Measurements from ENCODE around the gene CFAP53. TPM values are rescaled to one million over a fixed set of nuclear protein-coding genes. Genes with fewer than 3 reads are reported as not detected.

Gene CFAP53
- total RNA-seq, 2 experiments from 2014 or later = 0.86 TPM; not detected in 1

DNA sequence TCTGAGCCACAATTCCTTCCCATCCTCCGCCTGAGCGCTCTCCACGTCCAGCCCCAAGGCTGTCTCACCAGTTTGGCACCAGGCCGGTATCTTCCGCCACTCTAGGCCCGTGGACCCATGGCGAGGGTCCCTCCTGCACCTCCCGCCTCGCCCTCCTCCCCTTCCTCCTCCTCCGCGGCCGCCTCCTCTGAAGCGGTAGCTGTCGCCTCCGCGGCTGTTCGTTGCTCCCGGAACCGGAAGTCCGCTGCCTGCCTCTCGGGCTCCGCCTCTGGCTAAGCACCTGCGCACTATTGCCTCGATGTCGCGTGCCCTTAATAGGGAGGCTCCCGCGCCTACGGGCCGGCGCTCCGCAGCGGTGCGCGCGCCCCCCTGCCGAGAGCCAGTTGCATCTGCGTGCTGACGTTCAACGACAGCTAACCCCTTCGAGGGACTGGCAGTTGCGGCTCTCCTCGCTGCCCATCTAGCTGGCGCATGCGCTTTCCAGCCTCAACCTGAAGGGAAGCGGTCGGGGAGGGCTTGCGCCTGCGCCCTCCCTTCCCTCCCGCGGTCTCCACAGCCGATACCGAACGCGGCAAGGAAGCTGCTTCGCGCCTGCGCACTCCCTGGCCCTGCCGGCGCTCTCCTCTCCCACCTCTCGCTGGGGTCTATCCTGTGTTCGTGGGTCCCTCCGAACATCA is 15.1 kb upstream of the CFAP53 start, which contains the start of gene MBD1:
Gene MBD1 (minus strand): TSS at position 229 of the 677 bp plus-strand sequence. CDS start 1,531 bp downstream, outside the sequence.
- Histone ChIP-seq H3K79me2 (ENCODE audit: insufficient read depth, low read depth, low read length) (peaks cover 35% of the 10 kb centered on the region; the same call in 1 of the 2 replicates), H4K20me1 (ENCODE audit: insufficient read depth, low read length) (no peaks in the 10 kb centered on the region), H3K4me3 (ENCODE audit: low read depth, low read length, poor library complexity, severe bottlenecking) (peak within 1 kb of the TSS; percentile 93), H3K27ac (ENCODE audit: low read depth, low read length, poor library complexity, severe bottlenecking) (peak within 1 kb of the TSS; percentile 69), H3K9me2 (ENCODE audit: insufficient read depth, low read length) (no peaks in the 10 kb centered on the region), H3K9me3 (ENCODE audit: low read length) (no peaks in the 10 kb centered on the region), H3K36me3 (ENCODE audit: insufficient read depth, low read length) (peaks cover 67% of the 10 kb centered on the region), H3K4me2 (ENCODE audit: low read length) (peak within 1 kb of the TSS; percentile 97), H2AFZ (ENCODE audit: low read length) (peak within 1 kb of the TSS; percentile 35; the same call in 1 of the 2 replicates), H3K4me1 (ENCODE audit: insufficient read depth, low read length, poor library complexity, severe bottlenecking) (peaks cover 24% of the 10 kb centered on the region)
- ChIA-PET CTCF (ENCODE audit: unreplicated experiment) (interaction anchor here (0.6 kb wide), 1 partner anchor 76 kb away, joined by 6 read pairs; no protein-coding TSS in a partner anchor), POLR2A (interaction anchor here (0.7 to 1.6 kb wide), 4 partner anchors 9 to 76 kb away, joined by 3 read pairs; no protein-coding TSS in a partner anchor)
- BruUV-seq (replicated peaks) = no TSS peak
- no peak for TF ChIP-seq EZH2phosphoT487 (IDR thresholded peaks at IDR 0.05; ENCODE audit: borderline replicate concordance, low read depth, low read length)
- TF ChIP-seq, protein P1, sequence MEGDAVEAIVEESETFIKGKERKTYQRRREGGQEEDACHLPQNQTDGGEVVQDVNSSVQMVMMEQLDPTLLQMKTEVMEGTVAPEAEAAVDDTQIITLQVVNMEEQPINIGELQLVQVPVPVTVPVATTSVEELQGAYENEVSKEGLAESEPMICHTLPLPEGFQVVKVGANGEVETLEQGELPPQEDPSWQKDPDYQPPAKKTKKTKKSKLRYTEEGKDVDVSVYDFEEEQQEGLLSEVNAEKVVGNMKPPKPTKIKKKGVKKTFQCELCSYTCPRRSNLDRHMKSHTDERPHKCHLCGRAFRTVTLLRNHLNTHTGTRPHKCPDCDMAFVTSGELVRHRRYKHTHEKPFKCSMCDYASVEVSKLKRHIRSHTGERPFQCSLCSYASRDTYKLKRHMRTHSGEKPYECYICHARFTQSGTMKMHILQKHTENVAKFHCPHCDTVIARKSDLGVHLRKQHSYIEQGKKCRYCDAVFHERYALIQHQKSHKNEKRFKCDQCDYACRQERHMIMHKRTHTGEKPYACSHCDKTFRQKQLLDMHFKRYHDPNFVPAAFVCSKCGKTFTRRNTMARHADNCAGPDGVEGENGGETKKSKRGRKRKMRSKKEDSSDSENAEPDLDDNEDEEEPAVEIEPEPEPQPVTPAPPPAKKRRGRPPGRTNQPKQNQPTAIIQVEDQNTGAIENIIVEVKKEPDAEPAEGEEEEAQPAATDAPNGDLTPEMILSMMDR (conservative IDR thresholded peaks at IDR 0.05; ENCODE audit: low read length) = 0 out of 2 replicates have a peak, but pooled peaks have one; percentile 19
- DNase-seq (ENCODE audit: low spot score) = peak; percentile 93
- intact Hi-C loops (cut with micrococcal nuclease; ENCODE audit: unreplicated experiment) = loop anchor here (1.0 kb wide), 1 partner anchor 15 kb away; the partner anchor contains the start of gene CFAP53

DNA sequence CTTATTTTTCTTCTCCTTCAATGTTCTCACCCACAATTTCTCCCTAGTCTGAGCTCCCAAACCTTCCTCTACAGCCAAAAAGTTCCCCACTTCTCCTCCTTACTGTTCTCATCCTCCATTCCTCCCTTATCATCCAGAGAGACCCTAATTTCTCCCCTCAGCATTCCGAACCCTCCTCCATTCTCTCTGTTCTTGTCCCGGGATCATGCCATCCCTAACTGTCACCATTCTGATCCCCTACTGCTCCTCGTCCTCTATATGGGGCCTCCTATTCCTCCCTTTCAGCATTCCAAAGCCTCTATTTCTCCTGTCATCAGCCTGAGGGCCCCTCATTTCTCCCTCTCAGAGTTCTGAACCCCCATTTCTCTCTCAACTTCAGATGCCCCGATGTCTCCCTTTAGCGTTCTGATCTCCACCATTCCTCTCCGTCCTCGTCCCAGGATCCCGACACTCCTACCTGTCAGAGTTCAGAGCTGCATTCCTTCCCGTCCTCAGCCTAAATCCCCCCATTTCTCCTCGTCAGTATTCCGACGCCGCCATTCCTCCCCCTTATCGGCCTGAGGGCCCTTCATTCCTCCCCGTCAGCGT is 14.5 kb upstream of the CFAP53 start:
- Histone ChIP-seq H3K4me2 (ENCODE audit: low read length) (peak overlapping the region; percentile 97), H2AFZ (ENCODE audit: low read length) (peak overlapping the region; percentile 35; the same call in 1 of the 2 replicates), H3K4me3 (ENCODE audit: low read depth, low read length, poor library complexity, severe bottlenecking) (peak overlapping the region; percentile 93), H3K9me2 (ENCODE audit: insufficient read depth, low read length) (no peaks in the 10 kb centered on the region), H3K79me2 (ENCODE audit: insufficient read depth, low read depth, low read length) (peaks cover 29% of the 10 kb centered on the region; the same call in 1 of the 2 replicates), H3K9me3 (ENCODE audit: low read length) (no peaks in the 10 kb centered on the region), H3K36me3 (ENCODE audit: insufficient read depth, low read length) (peaks cover 74% of the 10 kb centered on the region), H3K4me1 (ENCODE audit: insufficient read depth, low read length, poor library complexity, severe bottlenecking) (peaks cover 24% of the 10 kb centered on the region), H4K20me1 (ENCODE audit: insufficient read depth, low read length) (no peaks in the 10 kb centered on the region), H3K27ac (ENCODE audit: low read depth, low read length, poor library complexity, severe bottlenecking) (peak overlapping the region; percentile 69)
- no peak for DNase-seq (ENCODE audit: low spot score)
- POLR2A ChIA-PET = interaction anchor here (0.7 to 1.1 kb wide), 2 partner anchors 10 to 57 kb away, joined by 3 read pairs; no protein-coding TSS in a partner anchor
- CTCF ChIA-PET (ENCODE audit: unreplicated experiment) = no interaction called here
- TF ChIP-seq, protein P1 (conservative IDR thresholded peaks at IDR 0.05; ENCODE audit: low read length) = no peak
- TF ChIP-seq EZH2phosphoT487 (IDR thresholded peaks at IDR 0.05; ENCODE audit: borderline replicate concordance, low read depth, low read length) = no peak
- intact Hi-C loops (cut with micrococcal nuclease; ENCODE audit: unreplicated experiment) = loop anchor here (1.0 kb wide), 1 partner anchor 14 kb away; the partner anchor contains the start of gene CFAP53
- no TSS peak for BruUV-seq (replicated peaks)
